Measurements from ENCODE around the gene SDK2. TPM values are rescaled to one million over a fixed set of nuclear protein-coding genes. Genes with fewer than 3 reads are reported as not detected.

The SDK2 gene
- total and polyA plus RNA-seq, 9 of the 15 experiments (the other 6 are each of a cell fraction or from before 2014, with no cell fraction given), result 0.04 TPM; not detected in 8

DNA sequence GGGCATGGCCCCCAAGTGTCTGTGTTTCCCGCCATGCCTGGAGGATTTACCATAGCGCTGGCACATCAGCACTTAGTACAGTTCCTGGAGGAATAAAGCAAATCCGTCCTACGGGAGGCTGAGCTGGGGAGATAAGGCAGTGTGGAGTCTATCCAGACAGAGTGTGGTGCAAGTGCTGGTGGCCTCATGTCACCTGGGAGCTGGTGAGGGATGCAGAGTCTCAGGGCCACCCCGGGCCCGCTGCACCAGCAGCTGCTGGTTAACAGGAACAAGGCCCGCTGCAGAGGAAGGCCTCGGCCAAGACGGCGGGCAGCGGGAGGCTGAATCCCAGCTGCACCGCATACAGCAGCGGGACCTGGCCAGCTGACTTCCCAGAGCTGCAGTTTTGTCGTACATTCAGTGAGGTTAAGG, 275.1 kb downstream of the SDK2 start (continued):
- no peak for TF ChIP-seq GTF3C2 (IDR thresholded peaks at IDR 0.05; ENCODE audit: borderline replicate concordance, extremely low read depth, insufficient read length)
- no peak for TF ChIP-seq TEAD2 (tag; IDR thresholded peaks at IDR 0.05)
- no peak for TF ChIP-seq ZNF146 (CRISPR knock-in tag; IDR thresholded peaks at IDR 0.05; ENCODE audit: unreplicated experiment)
- no peak for TF ChIP-seq CTBP1 (IDR thresholded peaks at IDR 0.05; ENCODE audit: borderline replicate concordance)
- TF ChIP-seq ZNF717 (CRISPR knock-in tag; IDR thresholded peaks at IDR 0.05), result no peak
- no peak for TF ChIP-seq PRPF4 (IDR thresholded peaks at IDR 0.05; ENCODE audit: insufficient read depth, low read depth, low read length, poor library complexity, severe bottlenecking)
- no peak for TF ChIP-seq TFAM (CRISPR knock-in tag; conservative IDR thresholded peaks at IDR 0.05)
- TF ChIP-seq ZBTB34 (CRISPR knock-in tag; IDR thresholded peaks at IDR 0.05), result no peak
- no peak for TF ChIP-seq GTF2A2 (tag; IDR thresholded peaks at IDR 0.05)
- TF ChIP-seq ZNF668 (CRISPR knock-in tag; IDR thresholded peaks at IDR 0.05), result no peak
- no peak for TF ChIP-seq CHD2 (IDR thresholded peaks at IDR 0.05; ENCODE audit: low read depth, low read length)
- TF ChIP-seq HMGN3 (IDR thresholded peaks at IDR 0.05; ENCODE audit: borderline replicate concordance, extremely low read depth, insufficient read length, low read depth, low read length), result no peak
- peak; percentile 15; the same call in 1 of the 2 replicates for TF ChIP-seq MTA2 (IDR thresholded peaks at IDR 0.05; ENCODE audit: low read depth)
- TF ChIP-seq GABPA (tag; conservative IDR thresholded peaks at IDR 0.05; ENCODE audit: low read depth), result no peak
- TF ChIP-seq, protein P1, sequence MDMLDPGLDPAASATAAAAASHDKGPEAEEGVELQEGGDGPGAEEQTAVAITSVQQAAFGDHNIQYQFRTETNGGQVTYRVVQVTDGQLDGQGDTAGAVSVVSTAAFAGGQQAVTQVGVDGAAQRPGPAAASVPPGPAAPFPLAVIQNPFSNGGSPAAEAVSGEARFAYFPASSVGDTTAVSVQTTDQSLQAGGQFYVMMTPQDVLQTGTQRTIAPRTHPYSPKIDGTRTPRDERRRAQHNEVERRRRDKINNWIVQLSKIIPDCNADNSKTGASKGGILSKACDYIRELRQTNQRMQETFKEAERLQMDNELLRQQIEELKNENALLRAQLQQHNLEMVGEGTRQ (CRISPR knock-in tag; IDR thresholded peaks at IDR 0.05), result no peak
- no peak for TF ChIP-seq FOXK1 (CRISPR knock-in tag; IDR thresholded peaks at IDR 0.05; ENCODE audit: borderline replicate concordance)
- TF ChIP-seq MIER1 (IDR thresholded peaks at IDR 0.05; ENCODE audit: low read depth), result no peak
- no peak for TF ChIP-seq NFATC3 (IDR thresholded peaks at IDR 0.05)
- TF ChIP-seq BRF1 (IDR thresholded peaks at IDR 0.05; ENCODE audit: borderline replicate concordance, extremely low read depth, insufficient read length), result no peak
- no peak for TF ChIP-seq HES1 (IDR thresholded peaks at IDR 0.05; ENCODE audit: low read depth)
- TF ChIP-seq ATF1 (CRISPR knock-in tag; IDR thresholded peaks at IDR 0.05), result no peak
- TF ChIP-seq ATF1 (tag; IDR thresholded peaks at IDR 0.05), result no peak
- no peak for TF ChIP-seq GTF2B (IDR thresholded peaks at IDR 0.05; ENCODE audit: extremely low read depth, insufficient read length)
- TF ChIP-seq ZNF830 (CRISPR knock-in tag; IDR thresholded peaks at IDR 0.05), result no peak
- TF ChIP-seq SRSF1 (IDR thresholded peaks at IDR 0.05; ENCODE audit: low read depth, low read length), result no peak

Data from K562 (cell line).